GM12892 (cell line): Measurements from ENCODE around the gene RASAL3.
A peak's percentile ranks its signal among the peaks of the same experiment; 100 is the strongest.

Experiments
- POLR2A ChIP-seq: IDR thresholded peaks from 2 replicates; pipeline ENCODE4 v1.6.1; 2011; ENCODE audit warnings: low read depth, low read length, control low read depth
- POLR2AphosphoS5 ChIP-seq: IDR thresholded peaks from 2 replicates; pipeline ENCODE4 v1.6.1; 2011; ENCODE audit warnings: low read depth, low read length, control low read depth
- TAF1 ChIP-seq: IDR thresholded peaks from 2 replicates; pipeline ENCODE4 v1.6.1; 2011; ENCODE audit warnings: low read depth, mild to moderate bottlenecking, control low read depth, low read length, borderline replicate concordance

- peak; percentile 25; the same call in 1 of the 2 replicates for TF ChIP-seq POLR2AphosphoS5
- no peak for TF ChIP-seq POLR2A
- TF ChIP-seq TAF1 = no peak
These were observed 43.1 kb downstream of the RASAL3 start for GRCh38 chr19:15421136-15421695.
